ENCODE measurements around the gene SAC3D1.

DNA sequence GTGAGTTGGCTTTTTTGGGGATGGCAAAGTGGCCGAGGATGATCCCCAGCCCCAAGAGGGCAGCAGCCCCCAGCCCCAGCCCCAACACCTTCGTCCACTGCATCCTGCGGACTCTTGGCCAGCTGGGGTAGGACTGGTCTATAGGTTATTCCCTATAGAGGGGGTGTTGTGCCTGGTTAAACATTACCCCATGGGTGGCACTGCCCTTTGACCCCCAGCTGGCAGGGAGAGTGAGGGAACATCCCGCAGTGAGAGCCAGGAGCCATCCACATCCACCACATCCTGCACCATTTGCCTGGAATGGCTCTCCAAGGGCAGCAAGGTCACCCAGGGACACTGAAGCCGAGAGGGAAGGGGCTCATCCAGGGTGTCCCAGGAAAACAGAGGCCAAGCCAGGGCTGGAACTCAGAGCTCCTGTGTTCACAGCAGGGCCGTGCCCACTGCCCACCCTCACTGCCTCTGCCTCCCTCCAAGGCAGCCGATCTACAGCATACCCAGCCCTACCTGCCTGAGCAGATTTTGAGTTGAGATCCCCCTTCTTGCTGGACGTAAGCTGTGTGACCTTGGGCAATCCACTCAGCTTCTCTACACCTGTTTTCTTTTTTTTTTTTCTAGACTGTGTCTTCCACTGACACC is 17.5 kb downstream of the SAC3D1 start, which contains the start of gene NAALADL1:
- no peak for TF ChIP-seq GATA2 (IDR thresholded peaks at IDR 0.05; ENCODE audit: low read depth, low read length)
- TF ChIP-seq GATA3 (IDR thresholded peaks at IDR 0.05; ENCODE audit: low read depth, low read length): no peak

Measured in SH-SY5Y (cell line).